K562 (cell line): ENCODE data around the gene MRPL27. TPM values are rescaled to one million over a fixed set of nuclear protein-coding genes. Genes with fewer than 3 reads are reported as not detected.

Experiments used
- CHD4 ChIP-seq: fragments of 200-600 bp; sonication (generic); IDR thresholded peaks from 3 replicates; pipeline ENCODE4 v1.6.1; 2012; ENCODE audit warnings: low read depth, mild to moderate bottlenecking, mixed read lengths, low read length, inconsistent platforms; ENCODE audit not compliant: insufficient read depth, insufficient replicate concordance, poor library complexity, severe bottlenecking
- CXXC5 ChIP-seq: fragments of 250-450 bp; sonication (Bioruptor Pico); IDR thresholded peaks from 2 replicates; pipeline ENCODE4 v1.8.0; 2022; ENCODE audit warnings: inconsistent platforms, mild to moderate bottlenecking, moderate library complexity
- FOXJ3 ChIP-seq: sonication (generic); formaldehyde crosslinking; IDR thresholded peaks from 2 replicates; pipeline ENCODE4 v1.4.0; 2020; ENCODE audit warnings: mild to moderate bottlenecking, missing genetic modification reagents
- NR3C1 ChIP-seq: sonication (generic); formaldehyde crosslinking; IDR thresholded peaks from 2 replicates; pipeline ENCODE4 v1.8.1; 2022; ENCODE audit warnings: missing genetic modification reagents
- RFX7 ChIP-seq: fragments of 250-450 bp; sonication (Bioruptor Pico); IDR thresholded peaks from 2 replicates; pipeline ENCODE4 v1.5.1; 2021; ENCODE audit warnings: mild to moderate bottlenecking
- SPI1 ChIP-seq: IDR thresholded peaks from 2 replicates; pipeline ENCODE4 v1.6.1; 2011; ENCODE audit warnings: low read depth, low read length, control low read depth, borderline replicate concordance
- polyA plus RNA-seq, 8 experiments: library from polyadenylated mRNA; depleted of rRNA in 4 of 8; stranded (reverse) in 5 of 8; unstranded in 3 of 8; fragments of >200 nt; fragmentation: Nextera tagmentation in 2 of 8; fragmentation: Illumina TruSeq in 1 of 8; extraction: Ambion mirVana in 2 of 8; extraction: Trizol in 1 of 8; gene quantifications; 2 replicates each; pipeline versions ENCODE4 v1.2.1 to v1.2.3, GENCODE V29; 2011 to 2014; ENCODE audit warnings: inconsistent platforms in 1 of 8, missing spikeins in 1 of 8
- total RNA-seq, 7 experiments: library from RNA; depleted of rRNA in 6 of 7; stranded (reverse); fragments of >200 nt in 6 of 7; fragmentation: Illumina TruSeq in 2 of 7; extraction: Trizol in 2 of 7; gene quantifications; 2 replicates each; pipeline versions ENCODE4 v1.2.1 to v1.2.3, GENCODE V29; 2011 to 2021; ENCODE audit warnings: low replicate concordance in 1 of 7
- TF ChIP-seq, protein P1 (sequence below): fragments of 250-450 bp; sonication (Bioruptor Pico); IDR thresholded peaks from 2 replicates; pipeline ENCODE4 v1.8.0; 2022; ENCODE audit warnings: inconsistent platforms
- TF ChIP-seq, protein P2 (sequence below): sonication (generic); formaldehyde crosslinking; IDR thresholded peaks from 2 replicates; pipeline ENCODE4 v1.8.0; 2022; ENCODE audit warnings: mild to moderate bottlenecking, missing genetic modification reagents, borderline replicate concordance
- TF ChIP-seq, protein P3 (sequence below): sonication (generic); formaldehyde crosslinking; IDR thresholded peaks from 2 replicates; pipeline ENCODE4 v1.9.0; 2022; ENCODE audit warnings: mild to moderate bottlenecking, missing genetic modification reagents
- TF ChIP-seq, protein P4 (sequence below): fragments of 450-650 bp; IDR thresholded peaks from 2 replicates; pipeline ENCODE4 v1.6.1; 2016; ENCODE audit warnings: antibody characterized with exemption
- TF ChIP-seq, protein P5 (sequence below), 2 experiments: fragments of 450-650 bp; formaldehyde crosslinking in 1 of 2; IDR thresholded peaks; 2 replicates each; pipeline versions ENCODE4 v1.4.0 to v1.6.1; 2014 to 2020; ENCODE audit warnings: mild to moderate bottlenecking in 2 of 2, borderline replicate concordance in 1 of 2, low read depth in 1 of 2

MRPL27 gene
- total and polyA plus RNA-seq, 9 of the 15 experiments (the other 6 are each of a cell fraction or from before 2014, with no cell fraction given) = 96.3 to 401 (median 142) TPM

DNA sequence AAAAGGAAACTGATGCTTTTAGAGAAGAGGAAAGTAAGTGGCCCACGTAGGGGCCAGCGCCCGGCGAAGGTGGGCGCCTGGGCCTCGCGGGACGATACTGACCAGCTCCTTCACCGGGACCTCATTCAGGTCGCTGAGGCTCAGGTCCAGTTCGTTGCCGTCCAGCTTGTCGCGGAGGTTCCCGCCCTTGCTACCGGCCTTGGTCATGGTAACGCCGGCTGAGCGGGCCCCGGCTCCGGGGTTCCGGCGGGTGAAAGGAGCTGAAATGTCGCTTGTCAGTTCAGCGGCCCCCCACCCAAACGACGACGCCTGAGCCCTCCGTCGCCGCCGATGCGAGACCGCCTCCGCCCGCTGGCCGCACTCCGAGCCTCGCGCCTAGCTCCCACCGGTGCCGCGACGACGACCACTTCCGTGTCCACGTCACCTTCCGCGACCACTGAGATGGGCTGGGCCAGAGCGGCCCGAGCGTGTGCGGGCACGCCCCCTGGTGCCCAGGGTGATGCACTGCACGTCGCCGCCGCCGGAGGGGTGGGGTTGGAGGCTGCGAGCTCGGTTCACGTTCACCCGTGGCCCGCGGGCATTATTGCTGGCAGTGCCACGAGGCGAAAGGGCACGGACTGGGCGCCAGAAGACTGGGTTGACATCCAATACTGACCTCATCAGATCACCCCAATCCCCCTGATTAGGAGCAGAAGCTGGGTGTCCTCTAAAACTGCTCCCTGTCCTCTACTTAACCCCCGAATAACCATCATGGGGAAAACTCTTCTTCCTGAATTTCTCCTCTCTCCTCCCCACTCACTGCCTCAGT is 24.3 kb upstream of the MRPL27 start, which contains the start of gene LRRC59 (continued):
- TF ChIP-seq, protein P1, sequence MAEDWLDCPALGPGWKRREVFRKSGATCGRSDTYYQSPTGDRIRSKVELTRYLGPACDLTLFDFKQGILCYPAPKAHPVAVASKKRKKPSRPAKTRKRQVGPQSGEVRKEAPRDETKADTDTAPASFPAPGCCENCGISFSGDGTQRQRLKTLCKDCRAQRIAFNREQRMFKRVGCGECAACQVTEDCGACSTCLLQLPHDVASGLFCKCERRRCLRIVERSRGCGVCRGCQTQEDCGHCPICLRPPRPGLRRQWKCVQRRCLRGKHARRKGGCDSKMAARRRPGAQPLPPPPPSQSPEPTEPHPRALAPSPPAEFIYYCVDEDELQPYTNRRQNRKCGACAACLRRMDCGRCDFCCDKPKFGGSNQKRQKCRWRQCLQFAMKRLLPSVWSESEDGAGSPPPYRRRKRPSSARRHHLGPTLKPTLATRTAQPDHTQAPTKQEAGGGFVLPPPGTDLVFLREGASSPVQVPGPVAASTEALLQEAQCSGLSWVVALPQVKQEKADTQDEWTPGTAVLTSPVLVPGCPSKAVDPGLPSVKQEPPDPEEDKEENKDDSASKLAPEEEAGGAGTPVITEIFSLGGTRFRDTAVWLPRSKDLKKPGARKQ (CRISPR knock-in tag) = no peak
- TF ChIP-seq FOXJ3 (CRISPR knock-in tag) = no peak
- no peak for TF ChIP-seq CHD4
- no peak for TF ChIP-seq RFX7 (CRISPR knock-in tag)
- TF ChIP-seq SPI1 = peak; percentile 65; the same call in 1 of the 2 replicates
- TF ChIP-seq, protein P2, sequence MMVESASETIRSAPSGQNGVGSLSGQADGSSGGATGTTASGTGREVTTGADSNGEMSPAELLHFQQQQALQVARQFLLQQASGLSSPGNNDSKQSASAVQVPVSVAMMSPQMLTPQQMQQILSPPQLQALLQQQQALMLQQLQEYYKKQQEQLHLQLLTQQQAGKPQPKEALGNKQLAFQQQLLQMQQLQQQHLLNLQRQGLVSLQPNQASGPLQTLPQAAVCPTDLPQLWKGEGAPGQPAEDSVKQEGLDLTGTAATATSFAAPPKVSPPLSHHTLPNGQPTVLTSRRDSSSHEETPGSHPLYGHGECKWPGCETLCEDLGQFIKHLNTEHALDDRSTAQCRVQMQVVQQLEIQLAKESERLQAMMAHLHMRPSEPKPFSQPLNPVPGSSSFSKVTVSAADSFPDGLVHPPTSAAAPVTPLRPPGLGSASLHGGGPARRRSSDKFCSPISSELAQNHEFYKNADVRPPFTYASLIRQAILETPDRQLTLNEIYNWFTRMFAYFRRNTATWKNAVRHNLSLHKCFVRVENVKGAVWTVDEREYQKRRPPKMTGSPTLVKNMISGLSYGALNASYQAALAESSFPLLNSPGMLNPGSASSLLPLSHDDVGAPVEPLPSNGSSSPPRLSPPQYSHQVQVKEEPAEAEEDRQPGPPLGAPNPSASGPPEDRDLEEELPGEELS = no peak
- TF ChIP-seq, protein P3, sequence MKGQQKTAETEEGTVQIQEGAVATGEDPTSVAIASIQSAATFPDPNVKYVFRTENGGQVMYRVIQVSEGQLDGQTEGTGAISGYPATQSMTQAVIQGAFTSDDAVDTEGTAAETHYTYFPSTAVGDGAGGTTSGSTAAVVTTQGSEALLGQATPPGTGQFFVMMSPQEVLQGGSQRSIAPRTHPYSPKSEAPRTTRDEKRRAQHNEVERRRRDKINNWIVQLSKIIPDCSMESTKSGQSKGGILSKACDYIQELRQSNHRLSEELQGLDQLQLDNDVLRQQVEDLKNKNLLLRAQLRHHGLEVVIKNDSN (CRISPR knock-in tag) = no peak
- TF ChIP-seq, protein P4, sequence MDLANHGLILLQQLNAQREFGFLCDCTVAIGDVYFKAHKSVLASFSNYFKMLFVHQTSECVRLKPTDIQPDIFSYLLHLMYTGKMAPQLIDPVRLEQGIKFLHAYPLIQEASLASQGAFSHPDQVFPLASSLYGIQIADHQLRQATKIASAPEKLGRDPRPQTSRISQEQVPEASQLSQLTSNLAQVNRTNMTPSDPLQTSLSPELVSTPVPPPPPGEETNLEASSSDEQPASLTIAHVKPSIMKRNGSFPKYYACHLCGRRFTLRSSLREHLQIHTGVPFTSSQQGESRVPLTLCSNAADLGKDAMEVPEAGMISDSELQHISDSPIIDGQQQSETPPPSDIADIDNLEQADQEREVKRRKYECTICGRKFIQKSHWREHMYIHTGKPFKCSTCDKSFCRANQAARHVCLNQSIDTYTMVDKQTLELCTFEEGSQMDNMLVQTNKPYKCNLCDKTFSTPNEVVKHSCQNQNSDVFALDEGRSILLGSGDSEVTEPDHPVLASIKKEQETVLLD = peak; percentile 82
- peak; percentile 90 for TF ChIP-seq CXXC5 (CRISPR knock-in tag)
- 0 out of 2 replicates have a peak, but pooled peaks have one; percentile 77 for TF ChIP-seq NR3C1 (CRISPR knock-in tag)
- TF ChIP-seq, protein P5, sequence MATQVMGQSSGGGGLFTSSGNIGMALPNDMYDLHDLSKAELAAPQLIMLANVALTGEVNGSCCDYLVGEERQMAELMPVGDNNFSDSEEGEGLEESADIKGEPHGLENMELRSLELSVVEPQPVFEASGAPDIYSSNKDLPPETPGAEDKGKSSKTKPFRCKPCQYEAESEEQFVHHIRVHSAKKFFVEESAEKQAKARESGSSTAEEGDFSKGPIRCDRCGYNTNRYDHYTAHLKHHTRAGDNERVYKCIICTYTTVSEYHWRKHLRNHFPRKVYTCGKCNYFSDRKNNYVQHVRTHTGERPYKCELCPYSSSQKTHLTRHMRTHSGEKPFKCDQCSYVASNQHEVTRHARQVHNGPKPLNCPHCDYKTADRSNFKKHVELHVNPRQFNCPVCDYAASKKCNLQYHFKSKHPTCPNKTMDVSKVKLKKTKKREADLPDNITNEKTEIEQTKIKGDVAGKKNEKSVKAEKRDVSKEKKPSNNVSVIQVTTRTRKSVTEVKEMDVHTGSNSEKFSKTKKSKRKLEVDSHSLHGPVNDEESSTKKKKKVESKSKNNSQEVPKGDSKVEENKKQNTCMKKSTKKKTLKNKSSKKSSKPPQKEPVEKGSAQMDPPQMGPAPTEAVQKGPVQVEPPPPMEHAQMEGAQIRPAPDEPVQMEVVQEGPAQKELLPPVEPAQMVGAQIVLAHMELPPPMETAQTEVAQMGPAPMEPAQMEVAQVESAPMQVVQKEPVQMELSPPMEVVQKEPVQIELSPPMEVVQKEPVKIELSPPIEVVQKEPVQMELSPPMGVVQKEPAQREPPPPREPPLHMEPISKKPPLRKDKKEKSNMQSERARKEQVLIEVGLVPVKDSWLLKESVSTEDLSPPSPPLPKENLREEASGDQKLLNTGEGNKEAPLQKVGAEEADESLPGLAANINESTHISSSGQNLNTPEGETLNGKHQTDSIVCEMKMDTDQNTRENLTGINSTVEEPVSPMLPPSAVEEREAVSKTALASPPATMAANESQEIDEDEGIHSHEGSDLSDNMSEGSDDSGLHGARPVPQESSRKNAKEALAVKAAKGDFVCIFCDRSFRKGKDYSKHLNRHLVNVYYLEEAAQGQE (IDR thresholded peaks at IDR 0.05; ENCODE audit: borderline replicate concordance) = peak; percentile 39; the same call in 1 of the 2 replicates
- TF ChIP-seq, protein P5 (CRISPR knock-in tag; IDR thresholded peaks at IDR 0.05; ENCODE audit: low read depth) = no peak
